OCI-LY3 (cell line): ENCODE data around the gene MPO.

ENCODE experiments used
- H2AFZ ChIP-seq: fragments of 200-600, 300-600 bp; shearing (Covaris generic); 2 replicates; pipeline ENCODE4 v1.6.0; 2014; ENCODE audit warnings: antibody characterized with exemption, low read depth, low read length
- H3K27ac ChIP-seq: fragments of 200-600, 300-600 bp; sonication (generic); 2 replicates; pipeline ENCODE4 v1.5.1; 2014; ENCODE audit warnings: mild to moderate bottlenecking, low read length, moderate library complexity, mixed read lengths
- H3K27me3 ChIP-seq: fragments of 200-600, 300-600 bp; sonication (generic); 2 replicates; pipeline ENCODE4 v1.6.1; 2014; ENCODE audit warnings: low read depth, low read length, mixed read lengths
- H3K36me3 ChIP-seq: fragments of 200-600, 300-600 bp; sonication (generic); replicated peaks from 2 replicates; pipeline ENCODE3; 2014; ENCODE audit warnings: low read depth, low read length, mixed read lengths
- H3K4me1 ChIP-seq: fragments of 300-600, 200-600 bp; sonication (generic); 2 replicates; pipeline ENCODE4 v1.6.1; 2014; ENCODE audit warnings: low read length, mixed read lengths
- H3K4me2 ChIP-seq: fragments of 200-600, 300-600 bp; sonication (generic); 2 replicates; pipeline ENCODE4 v1.6.1; 2014; ENCODE audit warnings: low read length, mixed read lengths
- H3K4me3 ChIP-seq: fragments of 300-600, 200-600 bp; sonication (generic); 2 replicates; pipeline ENCODE4 v1.5.1; 2014; ENCODE audit warnings: antibody characterized with exemption, mild to moderate bottlenecking, low read length, moderate library complexity
- H3K79me2 ChIP-seq: fragments of 300-600, 200-600 bp; shearing (Covaris generic); 2 replicates; pipeline ENCODE4 v1.6.1; 2014; ENCODE audit warnings: mild to moderate bottlenecking, low read length, mixed read lengths
- H3K9ac ChIP-seq: fragments of 300-600, 200-600 bp; shearing (Covaris generic); 2 replicates; pipeline ENCODE4 v1.6.0; 2014; ENCODE audit warnings: mild to moderate bottlenecking, low read length, moderate library complexity
- H3K9me3 ChIP-seq: fragments of 200-600, 300-600 bp; shearing (Covaris generic); 2 replicates; pipeline ENCODE4 v1.6.1; 2014; ENCODE audit warnings: low read length, mixed read lengths; ENCODE audit not compliant: insufficient read depth
- H4K20me1 ChIP-seq: fragments of 200-600, 300-600 bp; sonication (generic); 2 replicates; pipeline ENCODE4 v1.6.1; 2016; ENCODE audit warnings: low read length, mixed read lengths; ENCODE audit not compliant: insufficient read depth
- CTCF ChIP-seq: fragments of 200-600, 300-600 bp; sonication (generic); IDR thresholded peaks from 2 replicates; pipeline ENCODE4 v1.5.1; 2014; ENCODE audit warnings: antibody characterized with exemption, low read length, low read depth
- EZH2phosphoT487 ChIP-seq: fragments of 200-600 bp; shearing (Covaris generic); IDR thresholded peaks from 2 replicates; pipeline ENCODE4 v1.6.1; 2018; ENCODE audit warnings: antibody characterized with exemption, mixed run types, low read depth

MPO gene

GRCh38 chr17:58248955-58249269 is 31.8 kb downstream of the MPO start:
- H2AFZ ChIP-seq = no peak overlapping the region
- TF ChIP-seq CTCF (no peak), EZH2phosphoT487 (no peak)
- H3K27ac ChIP-seq = no peak overlapping the region
- peaks cover 74% of the 10 kb centered on the region for H3K27me3 ChIP-seq
- H4K20me1 ChIP-seq = no peaks in the 10 kb centered on the region
- no peak overlapping the region for H3K9ac ChIP-seq
- no peaks in the 10 kb centered on the region for H3K9me3 ChIP-seq
- H3K4me1 ChIP-seq = peaks cover 8% of the 10 kb centered on the region; the same call in 1 of the 2 replicates
- no peaks in the 10 kb centered on the region for H3K79me2 ChIP-seq
- H3K4me2 ChIP-seq = no peak overlapping the region
- no peak overlapping the region for H3K4me3 ChIP-seq
- H3K36me3 ChIP-seq = no peaks in the 10 kb centered on the region

- no peak overlapping the region for H3K9ac ChIP-seq
- H4K20me1 ChIP-seq = peaks cover 4% of the 10 kb centered on the region; the same call in 1 of the 2 replicates
- no peak overlapping the region for H3K4me2 ChIP-seq
- H3K27ac ChIP-seq = no peak overlapping the region
- peaks cover 8% of the 10 kb centered on the region for H3K4me1 ChIP-seq
- no peak overlapping the region for H3K4me3 ChIP-seq
- no peaks in the 10 kb centered on the region for H3K36me3 ChIP-seq
- H3K79me2 ChIP-seq = no peaks in the 10 kb centered on the region
- TF ChIP-seq CTCF (no peak), EZH2phosphoT487 (no peak)
- H3K27me3 ChIP-seq = peaks cover 82% of the 10 kb centered on the region
- no peaks in the 10 kb centered on the region for H3K9me3 ChIP-seq
- no peak overlapping the region for H2AFZ ChIP-seq
These were observed 33.0 kb downstream of the MPO start for GRCh38 chr17:58247511-58248363.

GRCh38 chr17:58246781-58247180 is 34.0 kb downstream of the MPO start:
- no peaks in the 10 kb centered on the region for H3K9me3 ChIP-seq
- no peaks in the 10 kb centered on the region for H3K79me2 ChIP-seq
- peaks cover 83% of the 10 kb centered on the region for H3K27me3 ChIP-seq
- H2AFZ ChIP-seq = no peak overlapping the region
- no peak overlapping the region for H3K27ac ChIP-seq
- no peak overlapping the region for H3K4me2 ChIP-seq
- H4K20me1 ChIP-seq = peaks cover 9% of the 10 kb centered on the region; the same call in 1 of the 2 replicates
- no peaks in the 10 kb centered on the region for H3K36me3 ChIP-seq
- no peak overlapping the region for H3K4me3 ChIP-seq
- no peak overlapping the region for H3K9ac ChIP-seq
- peaks cover 18% of the 10 kb centered on the region for H3K4me1 ChIP-seq
- TF ChIP-seq EZH2phosphoT487 (no peak), CTCF (no peak)

GRCh38 chr17:58246104-58246740 is 34.5 kb downstream of the MPO start:
- no peaks in the 10 kb centered on the region for H3K9me3 ChIP-seq

More at GRCh38 chr17:58246104-58246740, 34.5 kb downstream of the MPO start:
- Histone ChIP-seq H4K20me1 (peaks cover 9% of the 10 kb centered on the region; the same call in 1 of the 2 replicates), H3K4me2 (no peak overlapping the region), H3K27me3 (peaks cover 85% of the 10 kb centered on the region), H3K4me1 (peaks cover 23% of the 10 kb centered on the region), H3K9ac (no peak overlapping the region), H3K36me3 (no peaks in the 10 kb centered on the region), H3K79me2 (no peaks in the 10 kb centered on the region), H3K27ac (no peak overlapping the region), H3K4me3 (no peak overlapping the region), H2AFZ (no peak overlapping the region)
- TF ChIP-seq EZH2phosphoT487 (no peak), CTCF (no peak)
